Naive thymus-derived CD4-positive, alpha-beta T cell (primary cell): Measurements from ENCODE around the gene DNMT1. TPM values are rescaled to one million over a fixed set of nuclear protein-coding genes. Genes with fewer than 3 reads are reported as not detected.

Experiments used
- ATAC-seq: fragments of 150-1000 bp; cut with Tn5 transposase; 2 replicates; pipeline ENCODE4 v1.10.0; 2021; ENCODE audit warnings: mild to moderate bottlenecking, moderate library complexity
- CTCF ChIA-PET: fragments of 350-600 bp; sonication (Branson Sonifier 250); formaldehyde crosslinking; loops from one replicate; lab custom pipeline; 2021; ENCODE audit warnings: antibody characterized with exemption; lab: Charles Lee
- POLR2A ChIA-PET: fragments of 350-600 bp; sonication (Branson Sonifier 250); formaldehyde crosslinking; loops from one replicate; lab custom pipeline; 2021; ENCODE audit warnings: antibody characterized with exemption, inconsistent platforms; lab: Charles Lee
- DNase-seq, 9 donors: peaks; one replicate each; pipeline versions ENCODE4 v3.0.0 to v3.0.0-alpha.2; 2020 to 2022; ENCODE audit warnings: mixed read lengths in 1 of 9
- H3K27ac ChIP-seq: one replicate; pipeline ENCODE4 v1.7.0; 2013; ENCODE audit warnings: mild to moderate bottlenecking, low read depth, low read length, moderate library complexity
- H3K27me3 ChIP-seq, 2 donors: one replicate each; pipeline ENCODE4 v1.7.0; 2013; ENCODE audit warnings: low read length in 2 of 2, mild to moderate bottlenecking in 2 of 2, moderate library complexity in 2 of 2; ENCODE audit not compliant: control insufficient read depth in 2 of 2, insufficient read depth in 2 of 2
- H3K36me3 ChIP-seq, 3 experiments: 1 replicate in 2 of 3; 2 replicates in 1 of 3; pipeline ENCODE4 v1.7.0; 2013; ENCODE audit warnings: low read length in 3 of 3, mild to moderate bottlenecking in 3 of 3, moderate library complexity in 1 of 3; ENCODE audit not compliant: insufficient read depth in 3 of 3, control insufficient read depth in 2 of 3
- H3K4me1 ChIP-seq, 2 donors: one replicate each; pipeline ENCODE4 v1.7.0; 2013; ENCODE audit warnings: low read length in 2 of 2, mild to moderate bottlenecking in 2 of 2, moderate library complexity in 1 of 2; ENCODE audit not compliant: control insufficient read depth in 2 of 2, insufficient read depth in 2 of 2
- H3K4me3 ChIP-seq: 2 replicates; pipeline ENCODE4 v1.7.0; 2013; ENCODE audit warnings: mild to moderate bottlenecking, low read length
- H3K9me3 ChIP-seq, 3 experiments: 1 replicate in 2 of 3; 2 replicates in 1 of 3; pipeline ENCODE4 v1.7.0; 2013; ENCODE audit warnings: low read length in 3 of 3; ENCODE audit not compliant: control insufficient read depth in 2 of 3
- H3K27ac Mint-ChIP-seq, 9 donors: one replicate each; pipeline ENCODE4 v1.8.0; 2020 to 2022; ENCODE audit warnings: mixed read lengths in 9 of 9, mild to moderate bottlenecking in 8 of 9, moderate library complexity in 5 of 9, inconsistent platforms in 2 of 9
- H3K27me3 Mint-ChIP-seq, 5 donors: one replicate each; pipeline ENCODE4 v1.8.0; 2021 to 2022; ENCODE audit warnings: mixed read lengths in 5 of 5, mild to moderate bottlenecking in 1 of 5
- H3K36me3 Mint-ChIP-seq, 5 donors: one replicate each; pipeline ENCODE4 v1.8.0; 2020 to 2022; ENCODE audit warnings: mixed read lengths in 5 of 5, mild to moderate bottlenecking in 3 of 5, inconsistent platforms in 1 of 5
- H3K4me1 Mint-ChIP-seq, 7 donors: one replicate each; pipeline ENCODE4 v1.8.0; 2020 to 2022; ENCODE audit warnings: mixed read lengths in 7 of 7, mild to moderate bottlenecking in 3 of 7, inconsistent platforms in 1 of 7
- H3K4me3 Mint-ChIP-seq, 10 donors: one replicate each; pipeline ENCODE4 v1.8.0; 2020 to 2022; ENCODE audit warnings: mild to moderate bottlenecking in 10 of 10, mixed read lengths in 10 of 10, moderate library complexity in 6 of 10, inconsistent platforms in 2 of 10
- H3K9me3 Mint-ChIP-seq, 11 donors: one replicate each; pipeline ENCODE4 v1.8.0; 2020 to 2022; ENCODE audit warnings: mixed read lengths in 11 of 11, mild to moderate bottlenecking in 4 of 11, inconsistent platforms in 1 of 11, moderate library complexity in 1 of 11
- intact Hi-C, 2 donors: fragments of 100-400 bp; cut with micrococcal nuclease; formaldehyde crosslinking; loops; one replicate each; pipeline ENCODE4 v1.15.1; 2023
- polyA plus RNA-seq, 2 donors: library from polyadenylated mRNA; unstranded; fragments of 300-500 nt; fragmentation: Illumina TruSeq; gene quantifications; one replicate each; pipeline ENCODE4 v1.2.3, GENCODE V29; 2021
- total RNA-seq, 6 experiments: library from RNA in 5 of 6; stranded (reverse) in 5 of 6; gene quantifications; 1 replicate in 5 of 6; 2 replicates in 1 of 6; pipeline ENCODE4 v1.2.3 and lab custom pipeline; 2021 to 2026

Gene DNMT1
- total and polyA plus RNA-seq, 7 experiments from 2014 or later, result 113 to 334 (median 187) TPM

DNA sequence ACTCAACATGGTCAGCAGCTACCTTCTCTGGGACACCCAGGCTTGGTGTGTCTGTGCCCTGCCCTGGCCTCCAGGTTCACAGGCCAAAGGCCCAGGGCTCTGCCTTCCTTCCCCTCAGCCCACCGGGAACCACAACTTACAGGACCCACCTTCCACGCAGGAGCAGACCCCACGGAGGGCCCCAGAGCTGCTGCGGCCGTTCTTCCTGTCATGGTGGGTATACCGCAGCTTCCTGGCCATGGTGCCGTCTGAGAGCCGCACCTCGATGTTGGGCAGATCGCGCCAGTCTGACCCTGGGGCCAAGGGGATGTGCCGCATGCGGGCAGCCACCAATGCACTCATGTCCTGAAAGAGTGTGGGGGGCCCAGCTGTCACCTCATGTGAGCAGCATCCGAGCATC is 57.8 kb downstream of the DNMT1 start:
- Histone ChIP-seq H3K4me1 (peaks cover 9 to 13% of the 10 kb centered on the region in 2 donors), H3K4me3 (no peak overlapping the region), H3K27me3 (no peaks in the 10 kb centered on the region), H3K27ac (no peak overlapping the region), H3K9me3 (no peaks in the 10 kb centered on the region), H3K36me3 (peaks cover 19 to 99% (median 55%) of the 10 kb centered on the region in 3 experiments)
- Mint-ChIP-seq H3K4me1 (peaks cover 4 to 28% (median 11%) of the 10 kb centered on the region in 7 donors), H3K9me3 (no peaks in the 10 kb centered on the region), H3K27me3 (no peaks in the 10 kb centered on the region), H3K27ac (peak overlapping the region in 5 of 9 donors; percentile 10 to 48 (median 33)), H3K4me3 (no peak overlapping the region), H3K36me3 (peaks cover 9 to 49% (median 9%) of the 10 kb centered on the region in 5 donors)
- POLR2A ChIA-PET, result interaction anchor here (1.0 kb wide), 1 partner anchor 18 kb away, joined by 3 read pairs; no protein-coding TSS in a partner anchor
- ATAC-seq (no peak), DNase-seq (no peak)
- intact Hi-C loops, result no loop called here
- CTCF ChIA-PET, result interaction anchor here (1.2 kb wide), 1 partner anchor 19 kb away, joined by 5 read pairs; no protein-coding TSS in a partner anchor

DNA sequence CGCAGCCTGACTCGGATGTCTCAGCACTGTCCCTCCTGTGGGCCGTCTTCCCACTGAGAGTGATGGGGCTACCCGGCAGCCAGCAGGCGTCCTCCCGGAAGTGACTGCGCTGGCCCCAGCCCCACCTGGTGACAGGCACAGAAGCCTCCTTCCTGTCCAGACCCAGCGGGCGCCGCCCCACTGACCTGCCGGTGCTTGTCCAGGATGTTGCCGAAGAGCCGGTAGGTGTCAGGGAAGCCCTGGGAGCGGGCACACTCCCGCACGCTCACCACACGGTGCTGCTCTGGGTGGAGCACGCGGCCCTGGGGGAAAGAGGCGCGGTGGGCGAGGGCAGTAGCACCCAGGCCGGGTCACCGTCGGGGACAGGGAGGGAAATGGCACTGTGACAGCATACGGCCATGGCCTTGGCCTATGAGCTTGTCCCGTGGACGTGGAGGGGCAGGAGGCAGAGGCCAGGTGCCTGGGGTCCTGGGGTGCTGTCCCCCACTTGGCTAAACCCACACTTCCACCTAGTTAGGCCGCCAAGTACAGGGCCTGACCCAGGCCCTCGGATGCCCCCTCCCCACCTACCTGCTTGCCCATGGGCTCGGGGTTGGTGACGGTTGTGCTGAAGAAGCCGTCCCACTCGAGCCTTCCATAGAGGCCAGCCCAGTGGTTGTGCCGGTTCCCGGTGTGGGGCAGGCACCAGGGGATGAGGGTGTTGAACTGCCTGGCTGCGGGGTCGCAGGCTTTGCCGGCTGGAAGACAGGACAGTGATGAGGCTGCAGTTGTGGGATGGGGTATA is 59.0 kb downstream of the DNMT1 start:
- Mint-ChIP-seq H3K9me3 (no peaks in the 10 kb centered on the region), H3K27me3 (no peaks in the 10 kb centered on the region), H3K27ac (peak overlapping the region in 5 of 9 donors; percentile 21 to 86 (median 48)), H3K4me3 (no peak overlapping the region), H3K36me3 (peaks cover 8 to 41% (median 9%) of the 10 kb centered on the region in 5 donors), H3K4me1 (peaks cover 0 to 16% (median 5%) of the 10 kb centered on the region in 7 donors)
- ATAC-seq, result peak; percentile 16
- no peak for DNase-seq
- Histone ChIP-seq H3K36me3 (peaks cover 9 to 100% (median 49%) of the 10 kb centered on the region in 3 experiments), H3K9me3 (no peaks in the 10 kb centered on the region), H3K27ac (no peak overlapping the region), H3K27me3 (no peaks in the 10 kb centered on the region), H3K4me3 (no peak overlapping the region), H3K4me1 (peaks cover 0 to 1% of the 10 kb centered on the region in 2 donors)
- ChIA-PET CTCF (no interaction called here), POLR2A (no interaction called here)
- intact Hi-C loops, result no loop called here

DNA sequence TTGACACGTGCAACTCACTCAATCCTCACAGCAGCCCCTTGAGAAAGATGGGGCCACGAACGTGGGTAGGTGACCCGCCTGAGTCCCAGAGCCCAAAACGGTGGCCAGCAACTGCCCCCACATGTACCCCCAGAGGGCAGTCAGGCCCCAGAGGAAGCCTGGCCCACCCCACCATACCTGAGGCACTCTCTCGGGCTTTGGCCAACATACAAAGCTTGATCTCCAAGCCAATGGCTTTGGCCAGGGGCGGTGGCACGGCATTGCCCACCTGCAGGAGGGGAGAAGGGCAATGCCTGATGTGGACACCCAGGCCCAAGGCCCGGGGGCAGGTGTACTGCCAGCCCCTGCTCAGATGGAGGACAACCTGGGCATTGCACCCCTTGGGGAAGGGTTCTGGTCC is 60.7 kb downstream of the DNMT1 start:
- H3K4me1 ChIP-seq, result no peaks in the 10 kb centered on the region
- POLR2A ChIA-PET, result interaction anchor here (2.1 kb wide), 1 partner anchor 9 kb away, joined by 11 read pairs; no protein-coding TSS in a partner anchor
- CTCF ChIA-PET, result interaction anchor here (0.7 kb wide), 1 partner anchor 15 kb away, joined by 5 read pairs; no protein-coding TSS in a partner anchor
- H3K27ac ChIP-seq, result no peak overlapping the region
- H3K9me3 ChIP-seq, result no peaks in the 10 kb centered on the region
- Mint-ChIP-seq H3K27me3 (no peaks in the 10 kb centered on the region), H3K4me3 (no peak overlapping the region), H3K36me3 (peaks cover 7 to 33% (median 9%) of the 10 kb centered on the region in 5 donors), H3K4me1 (peaks cover 0 to 9% (median under 1%) of the 10 kb centered on the region in 7 donors), H3K9me3 (no peaks in the 10 kb centered on the region), H3K27ac (no peak overlapping the region)
- peaks cover 8 to 84% (median 41%) of the 10 kb centered on the region in 3 experiments for H3K36me3 ChIP-seq
- no peaks in the 10 kb centered on the region for H3K27me3 ChIP-seq
- H3K4me3 ChIP-seq, result no peak overlapping the region
- intact Hi-C loops, result no loop called here
- ATAC-seq, result no peak
- no peak for DNase-seq

DNA sequence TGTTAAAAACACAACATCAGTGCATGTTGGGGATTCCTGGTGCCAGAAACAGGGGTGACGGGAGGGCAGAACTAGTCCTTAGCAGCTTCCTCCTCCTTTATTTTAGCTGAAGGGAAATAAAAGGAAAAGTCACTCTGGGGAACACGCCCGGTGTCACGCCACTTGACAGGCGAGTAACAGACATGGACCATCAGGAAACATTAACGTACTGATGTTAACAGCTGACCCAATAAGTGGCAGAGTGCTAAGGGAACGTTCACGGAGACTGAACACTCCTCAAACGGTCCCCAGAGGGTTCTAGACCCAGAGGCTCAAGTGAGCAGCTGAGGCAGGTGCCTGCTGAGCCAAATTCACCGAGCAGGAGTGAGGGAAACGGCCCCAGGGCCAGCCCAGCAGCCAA is 61.2 kb downstream of the DNMT1 start:
- no peaks in the 10 kb centered on the region for H3K4me1 ChIP-seq
- DNase-seq, result no peak
- no peak overlapping the region for H3K4me3 Mint-ChIP-seq
- H3K4me1 Mint-ChIP-seq, result peaks cover 0 to 9% (median 0%) of the 10 kb centered on the region in 7 donors
- H3K9me3 Mint-ChIP-seq, result no peaks in the 10 kb centered on the region
- H3K9me3 ChIP-seq, result no peaks in the 10 kb centered on the region
- intact Hi-C loops, result no loop called here
- H3K27me3 ChIP-seq, result no peaks in the 10 kb centered on the region
- ATAC-seq, result no peak
- peaks cover 8 to 80% (median 38%) of the 10 kb centered on the region in 3 experiments for H3K36me3 ChIP-seq
- no peaks in the 10 kb centered on the region for H3K27me3 Mint-ChIP-seq
- H3K27ac ChIP-seq, result no peak overlapping the region
- H3K36me3 Mint-ChIP-seq, result peaks cover 7 to 29% (median 9%) of the 10 kb centered on the region in 5 donors
- ChIA-PET POLR2A (interaction anchor here (2.0 to 2.1 kb wide), 2 partner anchors 10 to 11 kb away, joined by 7 to 11 read pairs; no protein-coding TSS in a partner anchor), CTCF (no interaction called here)
- peak overlapping the region in 3 of 9 donors; percentile 28 to 56 (median 36) for H3K27ac Mint-ChIP-seq
- no peak overlapping the region for H3K4me3 ChIP-seq

DNA sequence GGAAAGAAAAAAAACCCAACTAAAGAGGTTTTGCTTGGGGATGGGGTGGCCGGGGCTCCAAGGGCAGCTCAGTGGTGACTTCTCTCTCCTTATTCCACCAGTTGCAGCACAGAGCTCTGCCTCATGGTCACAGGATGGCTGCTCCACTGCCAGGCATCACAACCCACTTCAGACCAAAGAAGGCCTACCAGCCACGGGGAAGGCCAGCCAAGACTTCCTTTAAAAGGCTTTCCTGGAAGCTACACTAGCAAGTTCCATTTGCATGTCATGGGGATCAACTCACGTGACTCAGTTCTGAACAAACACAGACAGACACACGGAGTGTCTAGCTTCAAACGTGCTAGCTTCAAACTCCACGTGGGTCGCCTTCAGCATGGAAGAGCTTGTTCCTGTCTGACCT is 61.8 kb downstream of the DNMT1 start:
- Mint-ChIP-seq H3K27me3 (no peaks in the 10 kb centered on the region), H3K4me1 (peaks cover 0 to 9% (median 0%) of the 10 kb centered on the region in 7 donors), H3K9me3 (no peaks in the 10 kb centered on the region), H3K36me3 (peaks cover 7 to 31% (median 9%) of the 10 kb centered on the region in 5 donors), H3K27ac (peak overlapping the region in 6 of 9 donors; percentile 20 to 71 (median 41)), H3K4me3 (no peak overlapping the region)
- peaks cover 8 to 73% (median 31%) of the 10 kb centered on the region in 3 experiments for H3K36me3 ChIP-seq
- ChIA-PET POLR2A (interaction anchor here (0.7 to 2.1 kb wide), 3 partner anchors 10 to 15 kb away, joined by 3 to 11 read pairs (median 7); no protein-coding TSS in a partner anchor), CTCF (interaction anchor here (0.6 to 0.7 kb wide), 3 partner anchors 9 to 258 kb away, joined by 4 to 5 read pairs (median 4); no protein-coding TSS in a partner anchor)
- H3K9me3 ChIP-seq, result no peaks in the 10 kb centered on the region
- H3K4me1 ChIP-seq, result no peaks in the 10 kb centered on the region
- DNase-seq (no peak), ATAC-seq (no peak)
- H3K27me3 ChIP-seq, result no peaks in the 10 kb centered on the region
- no peak overlapping the region for H3K27ac ChIP-seq
- intact Hi-C loops, result no loop called here
- no peak overlapping the region for H3K4me3 ChIP-seq

DNA sequence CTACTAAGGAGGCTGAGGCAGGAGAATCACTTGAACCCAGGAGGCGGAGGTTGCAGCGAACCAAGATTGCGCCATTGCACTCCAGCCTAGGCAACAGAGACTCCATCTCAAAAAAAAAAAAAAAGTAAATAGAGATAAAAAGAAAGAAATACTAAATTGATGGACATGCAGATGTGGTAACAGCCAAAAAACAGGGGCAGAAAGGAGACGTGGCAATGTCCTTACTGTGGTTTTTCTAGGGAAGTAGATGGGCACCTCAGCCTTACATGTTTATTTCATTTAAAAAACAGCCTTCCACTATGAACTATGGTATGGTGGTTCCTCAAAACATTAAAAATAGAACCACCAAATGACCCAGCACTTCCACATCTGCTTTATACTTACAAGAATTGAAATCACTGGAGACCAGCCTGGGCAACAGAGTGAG is 68.5 kb downstream of the DNMT1 start:
- Mint-ChIP-seq H3K27me3 (no peaks in the 10 kb centered on the region), H3K4me1 (peaks cover 0 to 4% (median 0%) of the 10 kb centered on the region in 7 donors), H3K4me3 (no peak overlapping the region), H3K27ac (no peak overlapping the region), H3K36me3 (peaks cover 0 to 12% (median 4%) of the 10 kb centered on the region in 5 donors), H3K9me3 (no peaks in the 10 kb centered on the region)
- Histone ChIP-seq H3K9me3 (no peaks in the 10 kb centered on the region), H3K4me3 (no peak overlapping the region), H3K27me3 (no peaks in the 10 kb centered on the region), H3K36me3 (peaks cover 0 to 6% (median 0%) of the 10 kb centered on the region in 3 experiments), H3K4me1 (no peaks in the 10 kb centered on the region), H3K27ac (no peak overlapping the region)
- ChIA-PET POLR2A (no interaction called here), CTCF (no interaction called here)
- ATAC-seq, result peak; percentile 91
- intact Hi-C loops, result no loop called here
- DNase-seq, result no peak
